WTC11 (cell line): ENCODE measurements around the gene NR2F2. TPM values are rescaled to one million over a fixed set of nuclear protein-coding genes. Genes with fewer than 3 reads are reported as not detected.

Experiments used
- ATAC-seq: fragments of 200-7000 bp; cut with Tn5 transposase; 2 replicates; pipeline ENCODE4 v1.10.0; 2021; ENCODE audit warnings: mild to moderate bottlenecking, moderate library complexity
- CTCF ChIA-PET: fragments of 300-600 bp; sonication (Branson Sonifier 250); formaldehyde crosslinking; loops from one replicate; lab custom pipeline; 2021; ENCODE audit warnings: antibody characterized with exemption; lab: Charles Lee
- POLR2A ChIA-PET: fragments of 350-600 bp; sonication (Branson Sonifier 250); formaldehyde crosslinking; loops from one replicate; lab custom pipeline; 2021; ENCODE audit warnings: antibody characterized with exemption; lab: Charles Lee
- DNase-seq: peaks from one replicate; pipeline ENCODE4 v3.0.0; 2021; ENCODE audit warnings: low spot score
- H3K27ac Mint-ChIP-seq: 2 replicates; pipeline ENCODE4 v1.8.0; 2021; ENCODE audit warnings: mixed read lengths
- H3K27me3 Mint-ChIP-seq: 2 replicates; pipeline ENCODE4 v1.8.0; 2021; ENCODE audit warnings: low read depth, mild to moderate bottlenecking, moderate library complexity, mixed read lengths
- H3K36me3 Mint-ChIP-seq: 2 replicates; pipeline ENCODE4 v1.8.0; 2021; ENCODE audit warnings: mixed read lengths
- H3K4me1 Mint-ChIP-seq: 2 replicates; pipeline ENCODE4 v1.8.0; 2022; ENCODE audit warnings: mixed read lengths
- H3K4me3 Mint-ChIP-seq: 2 replicates; pipeline ENCODE4 v1.8.0; 2021; ENCODE audit warnings: mild to moderate bottlenecking, moderate library complexity, mixed read lengths
- H3K9me3 Mint-ChIP-seq: 2 replicates; pipeline ENCODE4 v1.8.0; 2021; ENCODE audit warnings: mixed read lengths
- E2F4 ChIP-seq: sonication (generic); formaldehyde crosslinking; IDR thresholded peaks from 2 replicates; pipeline ENCODE4 v1.8.1; 2022; ENCODE audit warnings: low read depth, mild to moderate bottlenecking, moderate library complexity, missing genetic modification reagents, borderline replicate concordance
- ESRRA ChIP-seq: sonication (generic); formaldehyde crosslinking; IDR thresholded peaks from 2 replicates; pipeline ENCODE4 v1.8.1; 2022; ENCODE audit warnings: mild to moderate bottlenecking, missing genetic modification reagents, borderline replicate concordance
- FOXJ3 ChIP-seq: sonication (generic); formaldehyde crosslinking; IDR thresholded peaks from 2 replicates; pipeline ENCODE4 v1.9.0; 2021; ENCODE audit warnings: missing genetic modification reagents, mild to moderate bottlenecking, borderline replicate concordance
- FOXP4 ChIP-seq: sonication (generic); formaldehyde crosslinking; IDR thresholded peaks from 2 replicates; pipeline ENCODE4 v1.8.0; 2022; ENCODE audit warnings: mild to moderate bottlenecking, missing genetic modification reagents
- JAZF1 ChIP-seq: fragments of 250-450 bp; sonication (Bioruptor Pico); IDR thresholded peaks from 2 replicates; pipeline ENCODE4 v1.9.0; 2021; ENCODE audit warnings: moderate library complexity, mild to moderate bottlenecking, inconsistent platforms
- MLX ChIP-seq: sonication (generic); formaldehyde crosslinking; IDR thresholded peaks from 2 replicates; pipeline ENCODE4 v1.8.1; 2023; ENCODE audit warnings: mild to moderate bottlenecking, missing genetic modification reagents, moderate library complexity
- NFE2L1 ChIP-seq: sonication (generic); formaldehyde crosslinking; IDR thresholded peaks from 2 replicates; pipeline ENCODE4 v1.8.1; 2023; ENCODE audit warnings: missing genetic modification reagents
- NR2C2 ChIP-seq: sonication (generic); formaldehyde crosslinking; IDR thresholded peaks from 2 replicates; pipeline ENCODE4 v1.8.0; 2022; ENCODE audit warnings: mild to moderate bottlenecking, missing genetic modification reagents
- PRDM15 ChIP-seq: sonication (generic); formaldehyde crosslinking; IDR thresholded peaks from 2 replicates; pipeline ENCODE4 v1.8.0; 2022; ENCODE audit warnings: missing genetic modification reagents
- PRRX2 ChIP-seq: fragments of 250-450 bp; sonication (Bioruptor Pico); IDR thresholded peaks from 2 replicates; pipeline ENCODE4 v1.8.0; 2021; ENCODE audit warnings: mild to moderate bottlenecking
- SMAD4 ChIP-seq: sonication (generic); formaldehyde crosslinking; IDR thresholded peaks from 2 replicates; pipeline ENCODE4 v1.8.0; 2022; ENCODE audit warnings: mild to moderate bottlenecking, missing genetic modification reagents
- TCF7 ChIP-seq: sonication (generic); formaldehyde crosslinking; IDR thresholded peaks from 2 replicates; pipeline ENCODE4 v1.8.0; 2022; ENCODE audit warnings: mild to moderate bottlenecking, low read depth, missing genetic modification reagents, moderate library complexity
- ZNF263 ChIP-seq: sonication (generic); formaldehyde crosslinking; IDR thresholded peaks from 2 replicates; pipeline ENCODE4 v1.8.1; 2022; ENCODE audit warnings: low read depth, mild to moderate bottlenecking, moderate library complexity, missing genetic modification reagents
- ZNF281 ChIP-seq: sonication (generic); formaldehyde crosslinking; IDR thresholded peaks from 2 replicates; pipeline ENCODE4 v1.8.0; 2023; ENCODE audit warnings: mild to moderate bottlenecking, missing genetic modification reagents
- ZNF423 ChIP-seq: fragments of 250-450 bp; sonication (Bioruptor Pico); IDR thresholded peaks from 2 replicates; pipeline ENCODE4 v2.1.2; 2022; ENCODE audit warnings: mild to moderate bottlenecking, moderate library complexity
- ZNF512 ChIP-seq: sonication (generic); formaldehyde crosslinking; IDR thresholded peaks from 2 replicates; pipeline ENCODE4 v1.8.1; 2022; ENCODE audit warnings: missing genetic modification reagents, borderline replicate concordance
- ZNF671 ChIP-seq: fragments of 250-450 bp; sonication (Bioruptor Pico); IDR thresholded peaks from 2 replicates; pipeline ENCODE4 v1.8.0; 2021; ENCODE audit warnings: mild to moderate bottlenecking
- ZSCAN18 ChIP-seq: fragments of 250-450 bp; sonication (Bioruptor Pico); IDR thresholded peaks from 2 replicates; pipeline ENCODE4 v2.1.2; 2022; ENCODE audit warnings: mild to moderate bottlenecking, moderate library complexity
- total RNA-seq: library from RNA; stranded (reverse); gene quantifications from 3 replicates; pipeline ENCODE4 v1.2.3, GENCODE V29; 2021

NR2F2 gene
- total RNA-seq, 1 experiment from 2014 or later, result 0.57 TPM

- no peak for DNase-seq
- no peak for TF ChIP-seq TCF7 (CRISPR knock-in tag)
- TF ChIP-seq ZNF263 (CRISPR knock-in tag), result no peak
- Mint-ChIP-seq H3K27me3 (peaks cover 35% of the 10 kb centered on the region), H3K4me1 (peaks cover 23% of the 10 kb centered on the region), H3K9me3 (no peaks in the 10 kb centered on the region), H3K36me3 (no peaks in the 10 kb centered on the region), H3K27ac (no peak overlapping the region), H3K4me3 (no peak overlapping the region)
- ChIA-PET POLR2A (no interaction called here), CTCF (interaction anchor here (3.2 kb wide), 1 partner anchor 14 kb away, joined by 13 read pairs; no protein-coding TSS in a partner anchor)
- no peak for ATAC-seq
Measured at GRCh38 chr15:96312641-96313335, 17.7 kb upstream of the NR2F2 start.

GRCh38 chr15:96314518-96314917 is 16.0 kb upstream of the NR2F2 start:
- ChIA-PET CTCF (interaction anchor here (3.2 kb wide), 1 partner anchor 13 kb away, joined by 13 read pairs; no protein-coding TSS in a partner anchor), POLR2A (no interaction called here)
- Mint-ChIP-seq H3K36me3 (no peaks in the 10 kb centered on the region), H3K4me1 (peaks cover 23% of the 10 kb centered on the region), H3K27ac (no peak overlapping the region), H3K9me3 (no peaks in the 10 kb centered on the region), H3K27me3 (peaks cover 52% of the 10 kb centered on the region), H3K4me3 (no peak overlapping the region)
- no peak for DNase-seq
- ATAC-seq, result no peak
- no peak for TF ChIP-seq ZNF512 (CRISPR knock-in tag)
- no peak for TF ChIP-seq MLX (CRISPR knock-in tag)
- TF ChIP-seq PRRX2 (CRISPR knock-in tag), result no peak
- no peak for TF ChIP-seq FOXJ3 (CRISPR knock-in tag)

GRCh38 chr15:96314963-96315362 is 15.5 kb upstream of the NR2F2 start:
- POLR2A ChIA-PET, result no interaction called here
- CTCF ChIA-PET, result no interaction called here
- no peak for ATAC-seq
- no peak for TF ChIP-seq NFE2L1
- no peak for TF ChIP-seq E2F4 (CRISPR knock-in tag)
- no peak for TF ChIP-seq ZNF423 (CRISPR knock-in tag)
- TF ChIP-seq ZSCAN18 (CRISPR knock-in tag), result no peak
- no peak for TF ChIP-seq ESRRA
- TF ChIP-seq FOXP4 (CRISPR knock-in tag), result no peak
- no peak for TF ChIP-seq PRDM15 (CRISPR knock-in tag)
- TF ChIP-seq ZNF281 (CRISPR knock-in tag), result no peak
- TF ChIP-seq SMAD4 (CRISPR knock-in tag), result no peak
- TF ChIP-seq JAZF1 (CRISPR knock-in tag), result no peak
- no peak for TF ChIP-seq NR2C2 (CRISPR knock-in tag)
- TF ChIP-seq ZNF671 (CRISPR knock-in tag), result no peak

More at GRCh38 chr15:96314963-96315362, 15.5 kb upstream of the NR2F2 start:
- Mint-ChIP-seq H3K27ac (no peak overlapping the region), H3K27me3 (peaks cover 57% of the 10 kb centered on the region), H3K4me3 (no peak overlapping the region), H3K36me3 (no peaks in the 10 kb centered on the region), H3K4me1 (peaks cover 23% of the 10 kb centered on the region), H3K9me3 (no peaks in the 10 kb centered on the region)
- no peak for DNase-seq
